GM23338 (cell line): ENCODE data around the gene DMRTC2.

Experiments used
- CREB1 ChIP-seq: fragments of 250-450 bp; sonication (Bioruptor Pico); IDR thresholded peaks from 2 replicates; pipeline ENCODE4 v1.5.0; 2020; ENCODE audit warnings: low read depth, mild to moderate bottlenecking, moderate library complexity
- TF ChIP-seq, protein P1 (sequence below), 2 experiments: fragments of 200-600 bp in 1 of 2; sonication (generic) in 1 of 2; conservative IDR thresholded peaks; 2 replicates each; pipeline versions ENCODE4 v1.5.1 to v1.6.1; 2016 to 2017; ENCODE audit warnings: antibody characterized with exemption in 2 of 2, low read depth in 2 of 2, mild to moderate bottlenecking in 2 of 2, moderate library complexity in 1 of 2

- TF ChIP-seq, protein P1, sequence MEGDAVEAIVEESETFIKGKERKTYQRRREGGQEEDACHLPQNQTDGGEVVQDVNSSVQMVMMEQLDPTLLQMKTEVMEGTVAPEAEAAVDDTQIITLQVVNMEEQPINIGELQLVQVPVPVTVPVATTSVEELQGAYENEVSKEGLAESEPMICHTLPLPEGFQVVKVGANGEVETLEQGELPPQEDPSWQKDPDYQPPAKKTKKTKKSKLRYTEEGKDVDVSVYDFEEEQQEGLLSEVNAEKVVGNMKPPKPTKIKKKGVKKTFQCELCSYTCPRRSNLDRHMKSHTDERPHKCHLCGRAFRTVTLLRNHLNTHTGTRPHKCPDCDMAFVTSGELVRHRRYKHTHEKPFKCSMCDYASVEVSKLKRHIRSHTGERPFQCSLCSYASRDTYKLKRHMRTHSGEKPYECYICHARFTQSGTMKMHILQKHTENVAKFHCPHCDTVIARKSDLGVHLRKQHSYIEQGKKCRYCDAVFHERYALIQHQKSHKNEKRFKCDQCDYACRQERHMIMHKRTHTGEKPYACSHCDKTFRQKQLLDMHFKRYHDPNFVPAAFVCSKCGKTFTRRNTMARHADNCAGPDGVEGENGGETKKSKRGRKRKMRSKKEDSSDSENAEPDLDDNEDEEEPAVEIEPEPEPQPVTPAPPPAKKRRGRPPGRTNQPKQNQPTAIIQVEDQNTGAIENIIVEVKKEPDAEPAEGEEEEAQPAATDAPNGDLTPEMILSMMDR (conservative IDR thresholded peaks at IDR 0.05; ENCODE audit: low read depth in 2 of 2), result no peak
- no peak for TF ChIP-seq CREB1
Observed at GRCh38 chr19:41869374-41869955, 24.6 kb downstream of the DMRTC2 start.
